LNCaP clone FGC (cell line): ENCODE data around the gene SAMD11.

Source experiments
- DNase-seq: peaks from one replicate; pipeline ENCODE4 v3.0.0-alpha.2; 2011; ENCODE audit warnings: low read depth
- H3K4me3 ChIP-seq: 2 replicates; pipeline ENCODE4 v1.5.1; 2011; ENCODE audit warnings: mild to moderate bottlenecking, low read depth, low read length, control low read depth
- CTCF ChIP-seq: IDR thresholded peaks from 2 replicates; pipeline ENCODE4 v1.5.1; 2012; ENCODE audit warnings: mild to moderate bottlenecking; ENCODE audit not compliant: control insufficient read depth, insufficient read depth; ENCODE audit errors: extremely low read depth

The SAMD11 gene

GRCh38 chr1:908661-909060 lies 15.1 kb upstream of the SAMD11 start:
- DNase-seq: no peak
- no peak for TF ChIP-seq CTCF
- H3K4me3 ChIP-seq: no peak overlapping the region

- H3K4me3 ChIP-seq: no peak overlapping the region
- no peak for DNase-seq
- TF ChIP-seq CTCF: no peak
These were observed 13.8 kb upstream of the SAMD11 start for GRCh38 chr1:909861-910310.

- DNase-seq: no peak
- no peak overlapping the region for H3K4me3 ChIP-seq
- TF ChIP-seq CTCF: no peak
These were observed 13.3 kb upstream of the SAMD11 start for GRCh38 chr1:910311-910880.

GRCh38 chr1:910881-911721 lies 12.6 kb upstream of the SAMD11 start:
- TF ChIP-seq CTCF: no peak
- H3K4me3 ChIP-seq: no peak overlapping the region
- no peak for DNase-seq

- TF ChIP-seq CTCF: no peak
- no peak for DNase-seq
- H3K4me3 ChIP-seq: no peak overlapping the region
These were observed 11.6 kb upstream of the SAMD11 start for GRCh38 chr1:911875-912739.

GRCh38 chr1:912740-913301 lies 10.9 kb upstream of the SAMD11 start:
- no peak overlapping the region for H3K4me3 ChIP-seq
- TF ChIP-seq CTCF: no peak
- no peak for DNase-seq
